ENCODE measurements around the gene UGT1A1.

Gene UGT1A1

GRCh38 chr2:233798335-233799086 is 38.4 kb downstream of the UGT1A1 start:
- no peak for DNase-seq (ENCODE audit: low read depth)

DNA sequence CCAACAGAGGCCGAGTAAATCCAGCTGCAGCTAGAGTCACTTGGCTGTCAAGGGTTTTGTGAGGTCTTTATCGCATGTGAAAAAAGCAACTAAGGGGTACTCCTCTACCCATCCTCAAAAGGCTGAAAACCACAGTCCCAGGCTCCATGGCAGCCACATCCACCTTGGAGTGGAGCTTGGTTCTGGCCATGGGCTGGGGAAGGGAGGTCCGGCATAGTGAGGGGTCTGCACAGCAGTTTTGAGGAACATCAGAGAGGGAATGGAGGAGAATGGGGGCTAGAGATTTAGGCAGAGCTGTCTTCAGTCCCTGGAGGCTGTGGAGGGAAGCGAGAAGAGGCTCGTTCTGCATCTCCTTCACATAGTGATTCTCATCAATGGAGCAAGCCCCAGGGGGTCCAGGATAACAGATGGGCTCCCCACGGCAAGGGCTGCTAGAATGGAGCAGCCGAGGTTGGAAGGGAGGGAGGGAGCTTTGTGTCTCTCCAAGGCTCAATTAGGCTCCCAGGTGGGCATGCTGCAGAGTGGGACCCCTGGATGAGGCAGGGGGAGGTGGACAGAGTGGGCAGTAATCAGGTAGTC is 39.1 kb downstream of the UGT1A1 start:
- DNase-seq (ENCODE audit: low read depth), result no peak

DNA sequence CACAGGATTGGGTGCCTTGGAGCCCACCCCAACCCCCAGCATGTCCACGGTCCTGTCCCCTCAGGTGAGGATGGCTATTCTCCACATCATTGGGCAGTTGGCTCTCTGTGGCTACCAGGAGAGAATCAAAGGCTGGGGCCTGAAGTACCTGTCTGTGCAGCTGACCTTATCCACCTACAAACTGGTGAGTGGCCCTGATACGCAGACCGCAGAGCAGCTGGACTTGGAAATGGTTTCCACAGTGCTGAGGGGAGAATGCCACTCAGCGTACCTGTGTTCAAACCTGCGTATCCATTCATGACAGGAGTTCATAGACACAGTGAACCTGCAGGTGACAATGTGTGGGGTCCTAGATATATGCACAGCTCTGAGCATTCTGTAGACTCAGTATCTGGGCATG is 39.6 kb downstream of the UGT1A1 start:
- DNase-seq (ENCODE audit: low read depth), result no peak

DNA sequence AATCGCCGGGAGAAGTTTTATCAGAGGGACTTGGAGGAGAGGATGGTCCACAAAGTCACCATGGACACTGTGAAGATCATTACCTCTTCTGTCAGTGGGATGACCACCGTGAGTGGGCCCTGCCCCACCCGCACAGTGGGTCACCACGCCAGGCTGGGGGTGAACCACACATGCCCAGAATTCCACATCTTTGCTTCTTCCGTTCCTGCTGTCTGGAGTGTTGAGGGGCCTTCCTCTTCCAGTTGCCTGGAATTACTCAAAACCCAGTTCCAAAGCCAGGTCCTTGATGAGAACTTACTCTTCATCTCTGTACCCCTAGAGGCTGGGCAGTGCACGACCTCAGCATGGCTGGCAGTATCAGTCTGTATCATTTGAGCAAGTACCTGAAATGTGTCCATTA is 40.1 kb downstream of the UGT1A1 start:
- DNase-seq (ENCODE audit: low read depth), result no peak

DNA sequence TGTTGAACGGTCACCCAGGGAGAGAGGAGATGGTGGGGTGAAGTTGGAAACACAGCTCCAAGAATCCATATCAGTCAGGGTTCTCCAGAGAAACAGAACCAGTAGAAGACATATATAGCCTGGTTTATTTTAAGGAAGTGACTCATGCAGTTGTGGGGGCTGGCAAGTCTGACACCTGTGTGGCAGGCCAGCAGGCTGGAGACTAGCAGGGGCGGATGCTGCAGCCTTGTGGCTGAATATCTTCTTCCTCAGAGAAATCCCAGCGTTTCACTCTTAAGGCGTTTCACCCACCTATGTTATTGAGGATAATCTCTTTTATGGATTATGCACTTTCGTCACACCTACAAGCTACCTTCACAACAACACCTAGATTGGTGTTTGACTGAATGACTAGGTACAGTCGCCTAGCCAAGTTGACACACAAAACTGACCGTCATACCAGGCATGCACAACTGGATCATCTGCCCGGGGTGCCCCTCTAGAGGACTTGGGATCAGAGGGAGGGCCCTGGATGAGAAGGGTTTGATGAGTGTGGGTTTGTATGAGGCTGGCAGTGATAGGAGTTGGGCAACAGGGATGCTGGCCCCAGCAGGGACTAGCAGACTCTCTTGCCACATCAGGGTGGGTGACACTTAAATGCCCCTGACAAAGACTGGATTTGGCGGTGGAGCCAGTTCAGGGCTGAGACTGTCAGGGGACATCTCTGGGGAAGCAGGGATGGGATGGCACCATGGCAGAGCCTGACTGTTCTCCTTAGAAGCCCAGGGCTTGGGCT is 41.5 kb downstream of the UGT1A1 start:
- DNase-seq (ENCODE audit: low read depth), result no peak

DNA sequence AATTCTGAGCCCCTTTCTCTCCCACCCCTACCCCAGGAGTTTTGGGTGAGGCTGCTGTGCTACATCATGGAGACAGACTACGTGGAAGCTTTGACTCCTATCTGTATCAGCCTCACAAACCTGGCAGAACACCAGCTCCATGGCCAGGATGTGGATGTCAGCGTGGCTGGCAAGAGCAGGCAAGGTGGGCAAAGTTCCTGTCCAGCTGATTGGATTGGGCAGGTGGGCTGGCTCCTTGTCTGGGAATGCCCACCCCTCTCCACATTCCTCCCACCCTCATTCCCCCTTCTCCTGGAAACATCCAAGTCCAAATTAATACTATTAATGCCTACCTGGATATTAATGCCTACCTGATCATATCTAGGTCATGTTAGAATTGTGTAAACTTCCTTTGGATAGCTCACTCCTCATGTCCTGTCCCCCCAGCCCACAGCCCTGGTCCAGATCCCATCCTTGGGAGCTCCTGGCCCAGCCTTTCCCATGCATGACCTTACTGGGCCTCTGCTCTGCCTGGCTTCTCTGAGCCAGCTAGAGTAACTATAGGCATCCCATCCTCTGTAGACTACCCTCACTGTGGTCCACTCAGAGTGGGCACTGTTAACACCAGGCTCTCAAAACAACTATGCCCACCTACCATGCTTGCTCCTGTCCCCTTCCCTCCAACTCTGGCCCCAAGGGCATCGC is 42.2 kb downstream of the UGT1A1 start:
- no peak for DNase-seq (ENCODE audit: low read depth)

DNA sequence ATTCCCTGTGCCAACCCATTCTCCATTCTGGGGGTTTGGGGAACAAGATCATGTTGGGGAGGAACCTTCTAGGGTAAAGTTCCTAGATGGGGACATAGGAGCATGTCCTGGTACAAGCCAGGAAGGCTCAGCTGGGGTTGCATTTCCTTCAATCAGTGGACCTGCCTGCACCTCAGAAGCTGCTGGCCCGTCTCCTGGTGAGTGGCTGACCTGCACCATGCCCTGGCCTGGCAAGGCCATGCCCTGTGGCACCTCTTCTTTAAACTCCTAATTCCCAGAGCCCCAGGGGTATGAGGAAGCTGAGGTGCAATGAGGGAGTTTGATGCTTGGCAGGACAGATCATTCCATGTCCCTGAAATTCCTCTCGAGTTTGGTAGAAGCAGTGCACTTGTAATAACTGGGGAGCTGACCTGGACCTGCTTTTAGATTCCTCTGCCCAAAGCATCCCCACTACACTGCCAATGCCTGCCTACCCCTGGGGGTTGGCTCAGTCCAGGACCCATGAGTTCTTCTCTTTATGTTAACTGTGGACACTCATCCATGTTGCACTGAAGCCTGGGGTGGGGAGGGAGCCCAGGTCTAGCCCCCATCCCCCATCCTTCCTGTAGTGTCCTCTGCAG is 43.3 kb downstream of the UGT1A1 start:
- DNase-seq (ENCODE audit: low read depth), result no peak

DNA sequence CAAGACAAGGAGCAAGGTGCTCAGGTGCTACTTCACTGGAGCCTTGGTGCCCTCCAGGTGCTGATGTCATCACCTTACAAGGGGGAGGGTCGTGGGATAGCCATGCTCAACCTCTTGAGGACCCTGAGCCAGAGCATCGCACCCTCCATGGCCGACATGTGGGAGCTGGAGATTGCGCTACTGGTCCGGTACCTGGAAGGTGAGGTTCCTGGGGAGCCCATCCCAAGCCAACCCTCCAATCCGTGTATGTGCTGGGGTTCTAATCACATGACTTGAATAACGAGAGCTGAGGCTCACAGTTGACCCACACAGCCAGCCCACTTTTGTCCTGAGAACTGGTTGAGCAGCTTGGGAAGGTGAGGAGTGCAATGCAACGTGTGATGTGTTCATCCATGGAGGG is 43.9 kb downstream of the UGT1A1 start:
- DNase-seq (ENCODE audit: low read depth), result no peak

GRCh38 chr2:233807215-233807865 is 47.3 kb downstream of the UGT1A1 start:
- no peak for DNase-seq (ENCODE audit: low read depth)

- no peak for DNase-seq (ENCODE audit: low read depth)
Measured at GRCh38 chr2:233807966-233808935, 48.2 kb downstream of the UGT1A1 start.

DNA sequence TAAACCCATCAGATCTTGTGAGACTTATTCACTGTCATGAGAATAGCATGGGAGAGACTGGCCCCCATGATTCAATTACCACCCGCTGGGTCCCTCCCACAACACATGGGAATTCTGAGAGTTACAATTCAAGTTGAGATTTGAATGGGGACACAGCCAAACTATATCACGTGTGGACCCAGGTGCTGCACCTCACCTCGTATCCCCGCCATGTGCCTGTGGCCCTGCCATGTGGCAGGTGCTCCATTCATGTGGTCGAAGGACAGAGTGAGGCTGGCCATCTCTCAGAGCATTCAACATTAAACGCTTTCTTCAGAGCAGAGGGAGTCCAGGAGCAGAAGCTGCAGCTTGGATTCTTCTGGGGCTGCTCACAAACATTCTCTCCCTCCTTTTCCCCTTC is 50.3 kb downstream of the UGT1A1 start:
- no peak for DNase-seq (ENCODE audit: low read depth)

DNA sequence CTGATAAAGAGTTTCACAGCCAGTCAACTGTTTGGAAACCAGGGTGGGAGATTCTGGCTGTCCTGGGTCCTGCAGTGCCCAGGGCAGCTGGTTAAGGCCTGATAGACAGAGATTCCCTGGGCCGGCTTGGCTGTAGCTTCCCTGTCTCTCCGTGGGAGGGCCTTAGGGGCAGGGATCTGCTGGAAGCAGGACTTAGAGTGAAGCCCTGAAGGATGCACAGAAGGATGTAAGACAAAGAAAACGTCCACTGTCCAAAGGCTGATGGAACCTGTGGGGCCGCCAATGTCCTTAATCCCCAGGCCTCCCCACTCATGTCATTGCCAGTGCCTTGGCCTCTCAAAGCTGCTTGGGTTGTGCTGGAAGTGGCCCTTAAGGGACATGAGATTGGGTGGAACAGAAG is 51.0 kb downstream of the UGT1A1 start:
- DNase-seq (ENCODE audit: low read depth), result no peak

- DNase-seq (ENCODE audit: low read depth), result no peak
Measured at GRCh38 chr2:233811732-233812131, 51.7 kb downstream of the UGT1A1 start.

- DNase-seq (ENCODE audit: low read depth), result no peak
Measured at GRCh38 chr2:233813236-233814055, 53.4 kb downstream of the UGT1A1 start.

GRCh38 chr2:233814056-233814835 is 54.2 kb downstream of the UGT1A1 start:
- DNase-seq (ENCODE audit: low read depth), result no peak

GRCh38 chr2:233815861-233816260 is 55.8 kb downstream of the UGT1A1 start:
- DNase-seq (ENCODE audit: low read depth), result no peak

GRCh38 chr2:233816334-233816733 is 56.3 kb downstream of the UGT1A1 start:
- no peak for DNase-seq (ENCODE audit: low read depth)

DNA sequence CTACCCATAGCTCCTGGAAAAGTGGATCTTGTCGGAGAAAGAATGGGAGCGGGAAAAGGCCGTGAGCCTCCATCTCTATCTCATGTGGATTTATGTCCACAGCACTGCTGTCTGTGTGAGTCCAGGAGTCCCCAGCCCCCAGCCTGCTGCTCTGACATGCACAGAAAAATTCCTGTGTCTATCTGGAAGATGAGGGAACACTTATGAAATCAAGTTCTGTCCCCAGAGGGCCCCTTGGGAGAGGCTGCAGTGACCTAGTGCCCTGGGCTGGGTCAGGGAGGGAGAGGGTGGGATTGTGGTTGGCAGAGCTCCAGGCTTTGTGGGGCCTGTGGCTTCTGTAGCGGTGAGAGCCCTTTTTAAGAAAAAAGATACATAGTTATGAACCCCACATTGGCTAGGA is 56.7 kb downstream of the UGT1A1 start:
- DNase-seq (ENCODE audit: low read depth), result no peak
